ENCODE measurements around the gene OR52B4. TPM values are rescaled to one million over a fixed set of nuclear protein-coding genes. Genes with fewer than 3 reads are reported as not detected.

The OR52B4 gene
- total and polyA plus RNA-seq, 9 of the 15 experiments (the other 6 are each of a cell fraction or from before 2014, with no cell fraction given) = not detected

DNA sequence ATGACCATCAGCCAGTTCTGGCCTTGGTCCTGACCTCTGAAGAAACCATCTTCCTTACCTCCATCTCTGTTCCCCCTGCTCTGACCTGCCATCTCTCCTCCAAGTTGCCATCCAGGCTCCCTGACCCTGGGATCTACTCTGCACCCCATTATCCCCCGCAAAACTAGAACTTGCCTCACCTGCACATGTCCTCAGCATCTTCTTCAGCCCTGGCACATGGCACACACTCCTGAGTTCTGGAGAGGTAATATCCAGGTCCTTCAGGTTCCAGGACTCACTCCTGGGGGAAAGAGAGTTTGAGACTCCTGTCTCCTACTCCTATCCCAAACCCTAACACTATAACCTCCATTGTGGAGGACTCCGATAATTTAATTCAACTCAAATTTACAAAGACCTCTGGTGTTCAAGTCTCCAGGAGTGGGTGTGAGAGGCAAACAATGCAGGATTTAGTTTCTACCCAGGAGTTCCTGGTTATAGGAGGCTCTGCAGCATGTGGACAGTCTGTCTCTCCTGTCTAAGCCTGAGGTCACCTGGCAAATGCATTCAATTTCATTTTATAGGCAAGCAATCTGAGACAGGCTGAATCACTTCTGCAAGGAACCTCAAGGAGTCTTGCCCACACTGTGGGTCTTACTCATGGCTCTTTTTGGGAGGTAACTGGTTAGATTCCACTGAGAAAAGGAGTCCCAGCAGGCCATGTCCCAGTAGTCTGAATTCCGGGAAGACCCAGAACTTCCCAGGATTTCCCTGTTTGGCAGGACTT, 18.0 kb upstream of the OR52B4 start (continued):
- TF ChIP-seq, protein P1, sequence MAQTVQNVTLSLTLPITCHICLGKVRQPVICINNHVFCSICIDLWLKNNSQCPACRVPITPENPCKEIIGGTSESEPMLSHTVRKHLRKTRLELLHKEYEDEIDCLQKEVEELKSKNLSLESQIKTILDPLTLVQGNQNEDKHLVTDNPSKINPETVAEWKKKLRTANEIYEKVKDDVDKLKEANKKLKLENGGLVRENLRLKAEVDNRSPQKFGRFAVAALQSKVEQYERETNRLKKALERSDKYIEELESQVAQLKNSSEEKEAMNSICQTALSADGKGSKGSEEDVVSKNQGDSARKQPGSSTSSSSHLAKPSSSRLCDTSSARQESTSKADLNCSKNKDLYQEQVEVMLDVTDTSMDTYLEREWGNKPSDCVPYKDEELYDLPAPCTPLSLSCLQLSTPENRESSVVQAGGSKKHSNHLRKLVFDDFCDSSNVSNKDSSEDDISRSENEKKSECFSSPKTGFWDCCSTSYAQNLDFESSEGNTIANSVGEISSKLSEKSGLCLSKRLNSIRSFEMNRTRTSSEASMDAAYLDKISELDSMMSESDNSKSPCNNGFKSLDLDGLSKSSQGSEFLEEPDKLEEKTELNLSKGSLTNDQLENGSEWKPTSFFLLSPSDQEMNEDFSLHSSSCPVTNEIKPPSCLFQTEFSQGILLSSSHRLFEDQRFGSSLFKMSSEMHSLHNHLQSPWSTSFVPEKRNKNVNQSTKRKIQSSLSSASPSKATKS (CRISPR knock-in tag; IDR thresholded peaks at IDR 0.05) = no peak
- TF ChIP-seq MTF1 (CRISPR knock-in tag; IDR thresholded peaks at IDR 0.05; ENCODE audit: borderline replicate concordance) (no peak), ZZZ3 (IDR thresholded peaks at IDR 0.05) (no peak), SMAD2 (IDR thresholded peaks at IDR 0.05; ENCODE audit: low read depth, low read length) (no peak), CHCHD3 (CRISPR knock-in tag; IDR thresholded peaks at IDR 0.05) (no peak), SPI1 (IDR thresholded peaks at IDR 0.05; ENCODE audit: borderline replicate concordance, low read depth, low read length) (no peak)
- TF ChIP-seq, protein P2, sequence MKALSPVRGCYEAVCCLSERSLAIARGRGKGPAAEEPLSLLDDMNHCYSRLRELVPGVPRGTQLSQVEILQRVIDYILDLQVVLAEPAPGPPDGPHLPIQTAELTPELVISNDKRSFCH (CRISPR knock-in tag; IDR thresholded peaks at IDR 0.05) = no peak
- TF ChIP-seq, protein P2 (tag; IDR thresholded peaks at IDR 0.05) = no peak
